Measurements from ENCODE around the gene MAP3K14.

MAP3K14 gene

DNA sequence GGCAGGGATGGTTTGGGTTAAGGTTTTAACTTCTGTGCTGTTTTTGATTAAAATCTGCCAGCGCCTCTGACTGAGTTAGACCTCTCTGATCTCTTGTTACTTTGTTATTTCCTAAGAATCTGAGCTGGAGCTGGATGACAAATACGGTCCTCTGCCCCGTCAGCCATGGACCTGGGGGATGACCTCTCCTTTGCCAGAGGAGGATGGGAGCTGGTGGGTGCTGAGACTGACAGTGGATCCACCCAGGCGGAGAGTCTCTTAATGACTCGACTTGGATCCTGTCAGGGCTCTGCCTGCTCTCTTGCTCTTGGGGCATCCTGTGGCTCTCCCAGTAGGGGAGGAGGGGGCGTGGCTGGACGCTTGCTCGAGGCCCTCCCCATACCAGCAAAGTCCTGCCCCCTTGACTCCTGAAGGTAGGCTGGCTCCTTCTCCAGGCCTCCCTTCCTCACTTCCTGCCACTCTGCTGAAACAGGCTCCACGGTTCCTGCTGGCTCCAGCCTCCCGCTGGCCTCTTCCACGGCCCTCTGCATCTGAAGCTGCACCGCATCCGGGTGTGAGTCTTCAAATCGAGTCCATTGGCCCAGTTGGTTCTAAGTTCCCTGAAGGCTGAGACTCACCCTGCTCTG, 24.8 kb upstream of the MAP3K14 start:
- DNase-seq (ENCODE audit: low read depth, low spot score) = no peak
- no peak overlapping the region for H3K4me3 ChIP-seq (ENCODE audit: low read length)

DNA sequence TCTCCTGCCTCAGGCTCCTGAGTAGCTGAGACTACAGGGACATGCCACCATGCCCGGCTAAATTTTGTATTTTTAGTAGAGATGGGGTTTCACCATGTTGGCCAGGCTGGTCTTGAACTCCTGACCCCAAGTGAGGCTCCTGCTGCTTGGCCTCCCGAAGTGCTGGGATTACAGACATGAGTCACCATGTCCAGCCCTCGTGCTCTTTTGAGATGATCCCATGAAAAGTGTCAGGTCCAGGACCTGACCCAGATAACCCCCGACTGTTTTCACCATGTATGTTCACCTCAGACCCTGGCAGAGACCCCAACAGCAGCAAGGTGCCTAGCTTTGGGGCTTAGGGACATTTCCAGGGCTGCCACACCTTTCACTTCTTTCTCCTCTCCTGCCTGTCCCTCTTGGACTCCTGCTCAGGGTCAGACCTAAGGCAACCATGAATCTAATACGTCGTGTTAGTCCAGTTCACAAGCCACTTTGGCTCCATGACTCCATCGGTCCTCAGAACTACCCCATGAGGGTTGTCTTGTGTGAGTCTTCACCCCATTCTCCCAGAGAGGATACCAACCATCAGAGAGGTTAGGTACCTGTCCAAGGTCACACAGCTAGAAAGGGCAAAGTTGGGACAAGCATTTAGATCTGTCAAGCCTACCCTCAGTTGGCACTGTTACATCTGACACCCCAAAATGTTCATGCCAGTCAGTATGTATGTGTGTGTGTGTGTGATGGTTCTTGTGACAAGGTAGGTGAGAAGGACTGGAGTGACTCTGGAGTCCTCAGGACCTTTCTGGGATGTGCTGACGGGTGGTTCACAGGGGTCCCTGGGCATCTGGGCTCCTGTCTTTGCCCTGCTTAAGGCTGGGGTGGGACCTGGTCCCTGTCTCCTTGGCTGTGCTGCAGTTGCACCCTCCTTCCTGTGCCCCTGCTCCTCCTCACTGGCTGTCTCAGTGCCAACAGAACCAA, 23.1 kb upstream of the MAP3K14 start:
- DNase-seq (ENCODE audit: low read depth, low spot score) = no peak
- no peak overlapping the region for H3K4me3 ChIP-seq (ENCODE audit: low read length)

DNA sequence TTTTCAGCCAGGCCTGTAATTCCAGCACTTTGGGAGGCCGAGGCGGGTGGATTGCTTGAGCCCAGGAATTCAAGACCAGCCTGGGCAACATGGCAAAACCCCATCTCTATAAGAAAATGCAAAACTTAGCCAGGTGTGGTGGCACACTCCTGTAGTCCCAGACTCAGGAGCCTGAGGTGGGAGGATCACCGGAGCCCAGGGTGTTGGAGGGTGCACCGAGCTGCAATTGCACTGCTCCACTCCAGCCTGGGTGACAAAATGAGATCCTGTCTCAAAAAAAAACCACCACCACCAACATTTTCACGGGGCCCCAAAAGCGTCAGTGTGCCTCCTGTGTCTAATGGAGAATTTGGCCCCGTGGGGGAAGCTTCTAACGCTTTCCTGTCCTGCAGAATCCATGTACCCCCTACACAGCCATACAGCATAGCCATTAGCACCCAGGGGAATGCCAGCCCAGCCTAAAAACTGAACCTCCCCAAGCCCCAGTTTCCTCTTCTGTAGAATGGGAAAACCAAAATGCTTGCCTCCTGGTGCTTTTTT, 22.2 kb upstream of the MAP3K14 start:
- DNase-seq (ENCODE audit: low read depth, low spot score) = no peak
- no peak overlapping the region for H3K4me3 ChIP-seq (ENCODE audit: low read length)

DNA sequence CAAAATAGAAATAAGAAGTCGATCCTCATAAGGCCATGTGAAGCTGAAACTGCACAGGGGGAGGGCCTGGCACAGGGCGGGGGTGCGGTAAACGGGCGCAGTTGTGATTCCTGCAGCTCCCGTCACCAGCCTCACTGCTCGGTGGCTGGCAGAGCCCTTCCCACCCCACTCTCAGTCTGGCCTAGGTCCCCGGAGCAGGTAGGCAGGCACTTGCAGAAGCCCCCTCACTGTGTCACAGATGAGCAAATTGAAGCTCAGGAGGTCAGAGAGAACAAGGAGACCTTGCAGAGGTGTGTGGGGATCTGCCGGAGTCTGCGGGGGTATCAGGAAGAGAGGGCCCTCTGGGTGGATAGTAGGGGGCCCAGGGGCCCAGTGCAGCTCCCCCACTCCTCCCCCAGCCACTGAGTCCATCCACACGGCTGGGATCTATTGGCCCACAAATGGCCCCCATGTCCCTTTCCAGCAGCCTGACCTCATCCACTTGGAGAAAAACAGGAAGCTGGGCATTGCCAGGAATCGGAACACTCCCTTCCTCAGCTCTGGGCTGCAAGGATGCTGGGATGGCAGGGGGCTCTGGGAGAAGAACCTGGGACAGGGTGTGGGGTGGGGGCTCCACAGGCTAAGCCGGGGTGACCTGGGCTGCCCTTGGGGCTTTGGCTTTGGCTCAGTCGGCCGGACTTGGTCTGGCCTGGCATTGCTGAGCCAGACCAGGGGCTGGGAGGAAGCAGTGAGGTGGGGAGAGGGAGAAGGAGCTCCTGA, 21.4 kb upstream of the MAP3K14 start:
- DNase-seq (ENCODE audit: low read depth, low spot score) = no peak
- H3K4me3 ChIP-seq (ENCODE audit: low read length) = no peak overlapping the region

DNA sequence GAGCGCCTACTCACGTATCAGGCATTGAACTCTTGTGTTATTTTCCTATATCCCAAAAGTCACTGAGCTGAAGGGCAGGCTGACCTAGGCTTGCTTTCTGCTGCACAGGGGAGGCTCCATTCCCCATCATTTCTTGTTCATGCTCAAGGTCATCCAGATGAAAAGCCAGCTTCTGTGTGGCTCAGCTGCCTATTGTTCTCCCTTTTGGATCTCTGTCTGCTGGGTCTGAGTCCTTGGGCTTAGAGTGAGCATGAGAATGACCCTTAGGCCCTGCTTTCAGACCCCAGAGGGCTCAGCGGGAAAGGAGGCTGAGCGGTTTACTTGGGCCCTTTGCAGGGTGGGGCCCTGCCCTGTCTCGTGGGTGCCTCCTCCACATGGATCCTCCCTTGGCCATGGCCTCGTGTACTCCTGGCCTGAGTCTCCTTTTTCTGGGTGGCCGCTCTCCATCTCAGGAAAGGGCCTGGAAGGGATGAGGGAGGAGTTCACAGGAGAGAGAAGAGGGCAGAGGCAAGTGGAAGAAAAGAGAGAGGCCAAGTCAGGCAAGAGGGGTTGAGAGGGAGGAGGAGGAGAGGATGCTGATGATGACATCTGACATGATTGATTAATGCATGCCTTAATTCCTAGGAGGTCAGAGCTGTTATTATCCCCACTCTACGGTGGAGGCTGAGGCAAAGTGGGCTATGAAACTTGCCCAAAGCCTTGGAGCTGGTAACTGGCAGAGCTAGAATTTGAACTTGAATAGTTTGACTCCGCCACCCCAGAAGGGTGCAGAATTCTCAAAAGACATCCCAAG, 19.8 kb upstream of the MAP3K14 start:
- no peak overlapping the region for H3K4me3 ChIP-seq (ENCODE audit: low read length)
- DNase-seq (ENCODE audit: low read depth, low spot score) = no peak

DNA sequence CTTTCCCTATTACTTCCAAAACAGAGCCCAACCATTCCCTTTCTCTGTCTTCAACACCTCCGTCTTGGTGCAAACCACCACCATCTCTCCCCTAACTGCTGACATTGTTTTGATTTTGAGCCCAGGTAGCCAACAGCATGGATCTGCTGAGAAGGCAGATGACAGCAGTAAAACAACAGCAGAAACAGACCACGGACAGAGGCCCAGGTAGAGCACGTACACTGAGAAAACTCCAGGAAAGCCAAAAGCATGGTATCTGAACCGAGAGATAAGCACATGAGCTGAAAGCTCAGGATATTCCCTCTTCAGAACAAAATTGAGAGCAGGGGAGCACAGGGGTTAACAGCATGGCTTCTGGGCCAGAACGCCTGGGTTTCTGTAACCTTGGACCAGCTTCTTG, 18.9 kb upstream of the MAP3K14 start:
- no peak for DNase-seq (ENCODE audit: low read depth, low spot score)
- H3K4me3 ChIP-seq (ENCODE audit: low read length) = no peak overlapping the region

DNA sequence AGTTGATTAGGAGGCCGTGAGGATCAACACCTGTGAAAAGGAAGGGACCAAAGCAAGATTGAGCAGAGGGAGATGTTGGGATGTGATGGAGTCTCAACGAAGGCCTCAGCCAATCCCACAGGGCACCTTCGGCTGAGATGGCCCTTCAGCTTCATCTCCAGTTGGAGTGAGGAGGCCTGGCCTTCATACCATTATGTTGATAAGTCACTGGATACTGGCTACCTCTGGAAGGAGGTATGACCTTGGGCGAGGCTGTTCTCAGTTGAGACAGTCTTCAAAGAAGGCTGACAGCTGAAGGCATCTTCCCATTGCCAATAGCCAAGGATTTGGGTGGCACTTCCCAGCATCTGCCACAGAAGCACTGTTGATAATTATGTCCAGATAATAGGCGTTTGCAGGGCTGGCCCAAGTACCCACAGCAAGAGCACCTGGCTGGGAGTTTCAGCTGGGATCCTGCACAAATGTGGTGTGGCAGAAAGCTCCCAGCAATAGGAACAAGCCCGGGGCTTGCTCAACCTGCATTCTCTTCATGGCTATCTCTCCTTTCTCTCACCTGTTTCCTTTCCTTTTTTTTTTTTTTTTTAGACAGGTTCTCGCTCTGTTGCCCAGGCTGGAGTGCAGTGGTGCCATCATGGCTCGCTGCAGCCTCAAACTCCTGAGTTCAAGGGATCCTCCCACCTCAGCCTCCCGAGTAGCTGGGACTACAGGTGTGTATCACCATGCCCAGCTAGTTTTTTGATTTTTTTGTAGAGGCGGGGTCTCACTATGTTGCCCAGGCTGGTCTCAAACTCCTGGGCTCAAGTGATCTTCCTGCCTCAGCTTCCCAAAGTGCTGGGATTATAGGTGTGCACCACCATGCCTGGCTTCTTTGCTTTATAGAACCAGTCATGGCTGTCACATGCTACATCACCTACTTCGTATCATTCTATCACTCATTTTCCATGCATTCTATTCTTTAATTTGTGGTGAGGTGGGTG, 18.2 kb upstream of the MAP3K14 start:
- H3K4me3 ChIP-seq (ENCODE audit: low read length) = no peak overlapping the region
- DNase-seq (ENCODE audit: low read depth, low spot score) = no peak

DNA sequence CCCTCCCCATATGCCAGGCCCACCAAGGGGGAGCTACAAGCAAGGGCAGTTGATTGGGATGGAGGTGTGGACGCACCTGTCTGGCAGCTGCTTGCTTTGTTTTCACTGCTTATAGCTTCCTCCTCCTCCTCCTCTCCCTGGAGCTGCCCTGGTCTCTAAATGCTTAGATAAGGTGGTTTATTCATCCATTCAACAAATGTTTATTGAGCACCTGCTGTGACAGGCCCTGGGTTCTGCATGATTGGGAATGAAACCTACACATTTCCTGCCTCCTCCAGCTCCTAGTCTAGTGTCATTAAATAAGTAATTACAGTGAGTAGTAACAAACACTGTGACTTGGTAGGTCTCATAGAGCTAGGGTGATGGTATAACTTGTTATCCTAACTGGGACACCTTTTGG, 17.4 kb upstream of the MAP3K14 start:
- DNase-seq (ENCODE audit: low read depth, low spot score) = no peak
- no peak overlapping the region for H3K4me3 ChIP-seq (ENCODE audit: low read length)

DNA sequence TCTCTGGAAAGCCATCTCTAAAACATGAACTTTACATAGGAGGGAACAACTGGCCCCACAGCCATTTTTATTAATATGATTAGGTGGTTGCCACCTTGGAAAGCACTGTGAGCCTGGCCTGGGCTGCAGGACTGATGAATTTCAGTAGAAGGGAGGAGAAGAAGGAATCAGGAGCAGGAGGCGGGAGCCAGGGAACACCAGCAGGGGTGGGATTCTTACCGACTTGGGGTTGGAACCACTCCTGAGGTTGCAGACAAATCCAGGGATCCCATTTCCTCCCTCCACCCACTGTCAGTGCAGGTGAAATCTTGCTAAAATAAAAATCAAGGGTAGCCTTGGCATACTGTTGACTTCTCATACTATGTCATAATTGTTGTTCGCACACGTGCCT, 16.9 kb upstream of the MAP3K14 start:
- H3K4me3 ChIP-seq (ENCODE audit: low read length) = no peak overlapping the region

DNA sequence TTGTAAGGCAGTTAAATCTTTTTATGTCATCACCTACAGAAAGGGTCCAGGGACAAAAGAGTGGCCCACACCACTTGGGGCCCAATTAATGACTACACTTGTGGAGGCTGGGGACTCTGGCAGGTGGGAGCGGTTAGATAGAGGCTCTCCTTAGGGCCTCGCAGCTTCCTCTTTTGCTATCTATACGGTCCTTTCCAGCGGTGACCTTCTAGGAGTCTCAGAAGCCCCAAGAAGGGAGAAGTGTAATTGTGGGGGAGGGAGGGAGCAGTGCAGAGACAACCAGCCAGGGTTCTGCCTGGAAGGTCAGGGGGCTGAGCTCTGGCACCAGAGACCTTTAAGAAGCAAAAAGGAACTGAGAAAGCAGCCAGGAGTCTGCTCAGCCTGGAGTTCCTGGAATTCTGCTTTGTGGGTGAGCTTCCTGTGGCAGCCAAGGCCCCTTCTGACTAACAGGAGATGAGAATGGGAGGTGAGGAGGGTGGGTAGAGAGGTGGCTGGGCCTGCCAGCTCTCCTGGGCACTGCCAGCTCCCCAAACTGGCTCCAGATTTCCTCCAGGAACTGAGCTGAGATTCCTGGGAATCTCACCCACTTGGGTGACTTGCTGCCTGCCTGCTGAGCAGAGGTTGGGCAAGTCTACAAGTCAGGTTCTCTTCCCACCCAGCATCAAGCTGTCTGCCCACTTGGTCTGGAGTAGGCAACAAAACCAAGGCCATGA, 16.3 kb upstream of the MAP3K14 start:
- no peak for DNase-seq (ENCODE audit: low read depth, low spot score)
- no peak overlapping the region for H3K4me3 ChIP-seq (ENCODE audit: low read length)

More for the DNA sequence above, 16.9 kb upstream of the MAP3K14 start:
- no peak for DNase-seq (ENCODE audit: low read depth, low spot score)

DNA sequence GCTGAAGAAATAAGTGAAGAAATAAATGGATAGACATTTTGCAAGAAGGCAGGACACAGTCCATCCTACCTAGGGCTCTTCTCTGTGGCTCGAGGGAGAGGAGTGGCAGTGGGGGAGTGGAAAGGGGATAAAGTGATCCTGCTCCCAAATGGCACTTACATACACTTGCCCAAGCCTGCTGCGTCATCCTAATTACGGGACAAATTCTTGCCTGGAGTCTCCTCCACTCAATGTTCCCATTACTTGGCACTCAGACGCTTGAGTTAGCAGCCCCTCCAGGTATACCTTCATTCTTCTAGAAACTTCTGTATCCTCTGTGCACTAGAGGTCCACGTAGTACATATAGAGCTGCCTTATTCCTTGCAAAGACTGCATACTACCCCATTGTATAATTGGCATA, 15.7 kb upstream of the MAP3K14 start:
- no peak overlapping the region for H3K4me3 ChIP-seq (ENCODE audit: low read length)
- no peak for DNase-seq (ENCODE audit: low read depth, low spot score)

DNA sequence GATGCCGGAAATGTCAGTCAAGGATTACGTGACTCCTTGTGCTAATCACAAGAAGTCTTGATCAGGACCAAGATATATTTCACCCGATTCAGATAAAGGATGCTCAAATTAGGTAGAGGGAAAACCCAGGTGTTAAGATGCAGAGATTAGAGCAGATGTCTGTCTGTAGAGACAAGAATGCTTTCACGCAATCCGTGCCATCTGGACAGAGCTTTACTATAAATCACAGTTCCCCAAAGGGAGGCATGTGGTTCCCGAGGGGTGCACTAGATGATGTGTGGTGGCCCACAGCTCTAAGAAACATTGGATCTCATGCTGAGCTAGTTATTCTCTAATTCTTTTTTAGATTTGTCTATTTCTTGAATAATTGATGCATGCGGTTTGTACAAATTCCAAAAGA, 9.8 kb upstream of the MAP3K14 start:
- no peak for DNase-seq (ENCODE audit: low read depth, low spot score)
- H3K4me3 ChIP-seq (ENCODE audit: low read length) = no peak overlapping the region

DNA sequence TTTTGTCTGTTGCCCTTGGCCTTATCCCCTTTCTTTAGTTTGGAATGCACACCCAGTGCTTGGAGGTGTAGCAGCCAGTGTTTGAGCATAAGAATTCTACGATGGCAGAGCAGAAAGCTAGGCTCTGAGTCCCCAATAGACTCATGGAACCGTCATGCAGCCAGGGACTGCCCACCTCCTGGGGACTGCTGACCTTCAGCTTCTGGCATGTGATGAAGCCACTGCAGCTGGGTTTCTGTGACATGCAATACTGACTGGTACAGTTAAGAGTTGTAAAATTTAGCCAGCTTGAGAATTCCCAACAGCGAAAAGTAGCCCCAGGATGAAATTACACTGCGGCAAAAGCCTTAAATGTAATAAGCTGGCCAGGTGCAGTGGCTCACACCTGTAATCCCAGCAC, 9.0 kb upstream of the MAP3K14 start:
- DNase-seq (ENCODE audit: low read depth, low spot score) = no peak
- no peak overlapping the region for H3K4me3 ChIP-seq (ENCODE audit: low read length)

DNA sequence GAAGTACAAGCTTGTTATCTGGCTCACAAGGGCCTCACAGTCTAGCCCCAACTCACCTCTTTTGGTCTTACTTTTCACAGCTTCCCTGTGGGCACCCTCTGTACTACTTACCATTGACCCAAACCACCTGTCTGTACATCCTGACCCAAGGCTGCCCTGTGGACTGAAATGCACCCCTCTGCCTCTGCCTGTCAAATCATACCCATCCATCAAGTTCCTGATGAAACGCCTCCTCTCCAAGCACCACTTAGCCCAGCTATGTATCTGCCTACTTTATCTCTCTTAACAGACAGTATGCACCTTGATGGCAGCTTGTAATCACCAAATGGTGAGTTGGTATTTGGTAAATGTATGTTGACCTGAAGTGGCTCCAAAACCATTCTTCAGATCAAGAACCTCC, 7.5 kb upstream of the MAP3K14 start:
- no peak overlapping the region for H3K4me3 ChIP-seq (ENCODE audit: low read length)

DNA sequence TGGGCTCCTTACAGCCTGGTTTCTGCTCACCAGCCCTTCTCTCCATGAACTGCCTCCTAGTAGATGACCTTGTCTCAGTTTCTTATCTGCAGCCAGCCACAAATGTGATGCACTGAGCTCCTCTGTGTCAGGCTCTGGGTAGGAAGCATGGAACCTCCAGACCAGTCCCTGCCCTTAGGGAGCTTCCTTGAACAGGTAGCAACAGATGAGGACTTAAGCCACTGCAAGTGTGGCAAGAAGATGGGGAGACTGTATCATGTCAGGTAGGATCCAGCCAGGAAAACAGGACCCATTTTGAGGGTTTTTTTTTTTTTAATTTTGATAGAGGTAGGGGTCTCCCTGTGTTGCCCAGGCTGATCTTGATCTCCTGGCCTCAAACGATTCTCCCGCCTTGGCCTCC, 5.3 kb upstream of the MAP3K14 start:
- no peak overlapping the region for H3K4me3 ChIP-seq (ENCODE audit: low read length)
- DNase-seq (ENCODE audit: low read depth, low spot score) = no peak

More for the DNA sequence above, 7.5 kb upstream of the MAP3K14 start:
- no peak for DNase-seq (ENCODE audit: low read depth, low spot score)

DNA sequence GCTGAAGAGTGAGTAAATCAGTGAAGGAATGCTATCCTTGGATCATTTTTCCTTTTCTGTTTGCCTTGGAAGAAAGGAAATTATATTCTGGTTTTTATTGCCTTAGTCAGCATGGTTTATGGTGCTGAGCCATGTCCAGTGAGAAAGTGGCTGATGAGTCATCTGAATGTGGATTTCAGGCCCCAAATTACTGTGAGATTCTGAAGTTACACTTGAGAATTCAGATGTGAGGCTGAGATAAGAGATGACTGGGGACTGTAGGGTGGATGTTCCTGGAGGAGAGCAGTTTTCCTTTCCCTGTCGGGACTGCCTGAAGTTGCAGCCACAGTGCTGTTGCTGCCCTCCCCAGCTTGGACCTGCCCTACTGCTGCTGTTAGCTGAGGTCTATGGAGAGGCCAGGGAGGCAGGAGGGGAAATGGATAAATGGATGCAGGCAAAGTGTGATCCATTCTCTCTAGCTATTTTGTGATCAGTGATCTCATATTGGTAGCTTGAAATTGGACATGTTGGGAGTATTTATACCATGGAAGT, 4.2 kb upstream of the MAP3K14 start:
- DNase-seq (ENCODE audit: low read depth, low spot score) = no peak

DNA sequence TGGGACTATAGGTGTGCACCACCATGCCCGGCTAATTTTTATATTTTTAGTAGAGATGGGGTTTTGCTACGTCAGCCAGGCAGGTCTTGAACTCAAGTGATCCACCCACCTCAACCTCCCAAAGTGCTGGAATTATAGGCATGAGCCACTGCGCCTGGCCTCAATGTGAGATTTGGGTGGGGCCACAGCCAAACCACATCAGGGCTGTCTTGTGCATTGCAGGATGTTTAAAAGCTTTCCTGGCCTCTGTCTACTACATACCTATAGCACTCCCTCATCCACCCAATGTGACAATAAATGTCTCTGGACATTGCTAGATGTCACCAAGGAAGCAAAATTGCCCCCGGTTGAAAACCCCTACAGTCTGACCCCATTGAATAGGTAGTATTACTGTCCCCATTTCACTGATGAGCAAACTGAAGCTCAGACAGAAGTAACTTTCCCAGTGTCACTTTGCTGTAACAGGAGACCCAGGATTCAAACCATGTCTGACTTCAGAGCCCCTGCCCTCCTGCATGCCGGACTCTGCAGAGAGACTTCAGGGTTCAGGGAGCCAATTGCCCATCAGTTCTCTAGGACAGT, 3.6 kb upstream of the MAP3K14 start:
- H3K4me3 ChIP-seq (ENCODE audit: low read length) = no peak overlapping the region
- no peak for DNase-seq (ENCODE audit: low read depth, low spot score)

More for the DNA sequence above, 4.2 kb upstream of the MAP3K14 start:
- no peak overlapping the region for H3K4me3 ChIP-seq (ENCODE audit: low read length)
